Gastrocnemius medialis (tissue), 4 donors: ENCODE measurements around the gene NPY1R. TPM values are rescaled to one million over a fixed set of nuclear protein-coding genes. Genes with fewer than 3 reads are reported as not detected.
A peak's percentile ranks its signal among the peaks of the same experiment; 100 is the strongest.

ENCODE experiments used
- ATAC-seq, 2 donors: fragments of 150-250 bp; one replicate each; pipeline ENCODE4 v1.9.1; 2016
- DNase-seq, 2 donors: peaks; one replicate each; pipeline ENCODE4 v3.0.0-alpha.2; 2019
- H3K27ac ChIP-seq, 4 donors: fragments of 200-600 bp; sonication (generic); 1 replicate in 1 of 4; 2 replicates in 3 of 4; pipeline ENCODE4 v1.5.1; 2016 to 2018; ENCODE audit warnings: mild to moderate bottlenecking in 2 of 4, moderate library complexity in 1 of 4
- H3K27me3 ChIP-seq, 3 donors: fragments of 200-600 bp; sonication (generic) in 2 of 3; 1 replicate in 1 of 3; 2 replicates in 2 of 3; pipeline versions ENCODE4 v1.5.1 to v1.6.0; 2016 to 2019; ENCODE audit warnings: mild to moderate bottlenecking in 1 of 3, moderate library complexity in 1 of 3
- H3K36me3 ChIP-seq, 2 donors: fragments of 200-600 bp; sonication (generic) in 1 of 2; one replicate each; pipeline ENCODE4 v1.5.1; 2017 to 2018
- H3K4me1 ChIP-seq, 2 donors: fragments of 200-600 bp; sonication (generic) in 1 of 2; one replicate each; pipeline ENCODE4 v1.5.1; 2016 to 2017; ENCODE audit warnings: mild to moderate bottlenecking in 2 of 2
- H3K4me3 ChIP-seq, 4 donors: fragments of 200-600 bp; sonication (generic) in 3 of 4; 1 replicate in 1 of 4; 2 replicates in 3 of 4; pipeline ENCODE4 v1.5.1; 2016 to 2019; ENCODE audit warnings: mild to moderate bottlenecking in 2 of 4
- H3K9me3 ChIP-seq, 3 donors: fragments of 200-600 bp; sonication (generic) in 2 of 3; 1 replicate in 1 of 3; 2 replicates in 2 of 3; pipeline ENCODE4 v1.5.1; 2016 to 2019
- POLR2A ChIP-seq, 2 donors: fragments of 450-650 bp; IDR thresholded peaks; one replicate each; pipeline ENCODE4 v1.6.1; 2017; ENCODE audit warnings: antibody characterized with exemption in 2 of 2, mild to moderate bottlenecking in 2 of 2, moderate library complexity in 2 of 2
- in situ Hi-C, 4 donors: fragments of 200-750 bp; cut with MboI; loops; one replicate each; pipeline versions ENCODE4 v1.15.0 to v1.8.0; 2017; ENCODE audit warnings: low sequenced_read_pairs in 4 of 4
- intact Hi-C: fragments of 100-400 bp; cut with DNase I; formaldehyde crosslinking; loops from one replicate; pipeline ENCODE4 v1.15.1; 2023; ENCODE audit warnings: low total_unique reads
- total RNA-seq, 4 donors: library from RNA; depleted of rRNA; stranded (reverse); fragments of >200 nt; gene quantifications; one replicate each; pipeline versions ENCODE4 v1.1.0 to v1.2.3, GENCODE V29; 2016
- TF ChIP-seq, protein P1 (sequence below), 5 experiments: fragments of 450-650 bp in 3 of 5; fragments of 200-600 bp in 2 of 5; sonication (generic) in 2 of 5; IDR thresholded peaks in 4 of 5; conservative IDR thresholded peaks in 1 of 5; 1 replicate in 4 of 5; 2 replicates in 1 of 5; pipeline ENCODE4 v1.5.1; 2016 to 2019; ENCODE audit warnings: antibody characterized with exemption in 5 of 5, mild to moderate bottlenecking in 3 of 5, moderate library complexity in 3 of 5

Gene NPY1R
- total RNA-seq, 4 donors from 2014 or later: 0.40 to 3.1 (median 1.3) TPM

DNA sequence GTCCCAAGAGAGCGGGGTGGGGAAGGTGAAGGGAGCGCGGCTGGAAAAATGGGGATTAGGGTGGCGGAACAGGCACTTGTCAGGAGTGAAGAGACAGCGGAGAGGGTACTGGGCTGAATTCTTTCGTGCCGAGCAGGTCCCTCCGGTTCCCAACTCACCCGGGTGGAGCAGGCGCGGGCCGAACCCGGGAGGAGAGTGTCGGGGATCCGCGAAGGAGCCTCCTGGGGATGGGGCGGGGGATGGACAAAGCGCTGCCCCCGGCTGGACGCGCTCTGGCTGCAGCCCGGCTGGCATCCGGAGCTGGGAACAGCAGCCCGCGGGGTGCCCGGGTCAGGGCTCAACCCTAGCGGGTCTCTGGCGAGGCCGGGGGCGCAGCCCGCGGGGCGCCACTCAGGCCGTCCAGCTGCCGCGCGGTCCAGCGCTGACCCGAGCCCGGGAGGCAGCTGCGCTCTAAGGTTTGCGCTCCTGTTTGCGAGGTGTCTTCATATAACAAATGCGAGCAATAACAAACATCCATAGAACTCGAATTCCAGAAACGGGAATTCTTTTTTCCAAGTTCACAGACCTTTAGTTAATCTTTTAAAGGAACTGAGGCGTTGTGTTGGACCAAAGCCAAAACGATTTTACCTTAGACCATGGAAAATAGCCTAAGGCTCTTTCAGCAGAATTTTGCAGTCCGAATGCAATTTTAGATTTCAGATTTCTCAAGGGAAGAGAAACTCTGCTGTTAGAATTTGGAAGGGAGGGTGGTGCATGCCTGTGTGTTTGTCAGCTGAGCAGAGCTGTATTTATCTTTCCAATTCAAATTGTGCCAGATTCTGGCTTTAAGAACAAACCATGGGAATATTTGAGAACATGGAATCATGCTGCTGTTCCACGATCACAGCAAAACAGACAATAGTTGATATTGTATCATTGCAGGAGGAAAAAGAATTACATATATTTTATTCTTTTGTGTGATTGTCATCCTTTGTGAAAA, 12.0 kb upstream of the NPY1R start:
- TF ChIP-seq, protein P1, sequence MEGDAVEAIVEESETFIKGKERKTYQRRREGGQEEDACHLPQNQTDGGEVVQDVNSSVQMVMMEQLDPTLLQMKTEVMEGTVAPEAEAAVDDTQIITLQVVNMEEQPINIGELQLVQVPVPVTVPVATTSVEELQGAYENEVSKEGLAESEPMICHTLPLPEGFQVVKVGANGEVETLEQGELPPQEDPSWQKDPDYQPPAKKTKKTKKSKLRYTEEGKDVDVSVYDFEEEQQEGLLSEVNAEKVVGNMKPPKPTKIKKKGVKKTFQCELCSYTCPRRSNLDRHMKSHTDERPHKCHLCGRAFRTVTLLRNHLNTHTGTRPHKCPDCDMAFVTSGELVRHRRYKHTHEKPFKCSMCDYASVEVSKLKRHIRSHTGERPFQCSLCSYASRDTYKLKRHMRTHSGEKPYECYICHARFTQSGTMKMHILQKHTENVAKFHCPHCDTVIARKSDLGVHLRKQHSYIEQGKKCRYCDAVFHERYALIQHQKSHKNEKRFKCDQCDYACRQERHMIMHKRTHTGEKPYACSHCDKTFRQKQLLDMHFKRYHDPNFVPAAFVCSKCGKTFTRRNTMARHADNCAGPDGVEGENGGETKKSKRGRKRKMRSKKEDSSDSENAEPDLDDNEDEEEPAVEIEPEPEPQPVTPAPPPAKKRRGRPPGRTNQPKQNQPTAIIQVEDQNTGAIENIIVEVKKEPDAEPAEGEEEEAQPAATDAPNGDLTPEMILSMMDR (IDR thresholded peaks at IDR 0.05 in 4 of 5, conservative IDR thresholded peaks at IDR 0.05 in 1 of 5): no peak
- TF ChIP-seq POLR2A (IDR thresholded peaks at IDR 0.05): no peak
- in situ Hi-C loops: loop anchor here in 3 of 4 donors (25.0 kb wide), 2 partner anchors 232 to 857 kb away; no protein-coding TSS in a partner anchor
- H3K9me3 ChIP-seq: no peaks in the 10 kb centered on the region
- H3K36me3 ChIP-seq: no peaks in the 10 kb centered on the region
- ATAC-seq (no peak), DNase-seq (no peak)
- H3K27me3 ChIP-seq: peaks cover 21 to 47% (median 25%) of the 10 kb centered on the region in 3 donors
- H3K4me3 ChIP-seq: peak overlapping the region; percentile 39 to 51 (median 45)
- peak overlapping the region in 2 of 4 donors; percentile 46 to 48 for H3K27ac ChIP-seq
- intact Hi-C loops: no loop called here
- peaks cover 5 to 6% of the 10 kb centered on the region in 2 donors for H3K4me1 ChIP-seq

DNA sequence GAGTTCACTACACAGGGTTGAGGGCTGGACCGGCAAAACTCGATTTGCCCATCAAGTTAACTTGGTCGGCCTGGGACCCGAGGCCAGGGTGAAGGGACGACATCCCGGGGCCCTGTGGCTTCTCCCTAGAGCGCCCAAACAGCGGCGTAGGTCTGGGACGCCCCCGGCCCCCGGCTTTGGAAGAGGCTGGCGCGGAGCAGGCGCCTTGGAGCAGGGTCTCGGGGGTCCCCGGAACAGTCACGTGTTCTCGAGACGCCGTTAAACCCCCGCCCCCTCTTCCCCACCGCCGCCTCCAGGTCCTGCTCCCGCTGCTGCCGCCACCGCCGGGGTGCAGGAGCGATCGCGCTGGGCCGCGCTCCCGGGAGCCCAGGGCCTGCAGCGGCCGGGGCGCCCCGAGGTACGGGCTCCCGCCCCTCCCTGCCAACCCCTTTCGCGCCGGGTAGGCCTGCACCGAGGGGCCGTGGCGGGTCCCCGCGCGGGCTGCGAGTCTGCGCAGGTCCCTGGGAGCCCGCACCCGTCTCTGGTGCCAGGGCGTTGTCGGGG, 11.3 kb upstream of the NPY1R start, which contains the start of gene NPY5R:
NPY5R (plus strand) TSS at position 289 of the 543 bp plus-strand sequence. CDS start 6,382 bp downstream, outside the sequence.
- peaks cover 5 to 6% of the 10 kb centered on the region in 2 donors for H3K4me1 ChIP-seq
- H3K4me3 ChIP-seq: peak within 1 kb of the TSS; percentile 39 to 51 (median 45)
- ATAC-seq (no peak), DNase-seq (no peak)
- in situ Hi-C loops: loop anchor here in 3 of 4 donors (25.0 kb wide), 2 partner anchors 231 to 856 kb away; no protein-coding TSS in a partner anchor
- intact Hi-C loops: no loop called here
- H3K9me3 ChIP-seq: no peaks in the 10 kb centered on the region
- TF ChIP-seq, protein P1 (IDR thresholded peaks at IDR 0.05 in 4 of 5, conservative IDR thresholded peaks at IDR 0.05 in 1 of 5): no peak
- no peak for TF ChIP-seq POLR2A (IDR thresholded peaks at IDR 0.05)
- peak within 1 kb of the TSS in 2 of 4 donors; percentile 46 to 48 for H3K27ac ChIP-seq
- H3K36me3 ChIP-seq: no peaks in the 10 kb centered on the region
- H3K27me3 ChIP-seq: peaks cover 21 to 43% (median 25%) of the 10 kb centered on the region in 3 donors

DNA sequence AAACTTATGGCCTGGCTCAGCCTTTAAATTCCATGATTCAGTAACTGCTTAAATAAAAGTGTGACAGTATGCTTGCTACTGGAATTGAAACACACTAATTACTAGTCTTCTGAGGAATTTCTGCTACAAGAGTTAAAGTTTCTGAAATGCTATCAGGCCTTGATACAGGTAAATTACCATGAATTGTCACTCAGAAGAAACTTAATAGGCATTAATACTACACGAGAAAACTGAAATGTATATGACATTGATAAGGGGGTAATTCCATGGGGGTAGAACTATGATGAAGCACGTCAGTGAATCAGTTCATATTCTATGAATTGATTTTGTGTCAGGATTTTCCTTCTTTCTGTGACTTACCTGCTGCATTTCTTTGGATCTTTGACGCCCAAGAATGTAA, 3.0 kb upstream of the NPY1R start:
- H3K27me3 ChIP-seq: peaks cover 0 to 7% (median 6%) of the 10 kb centered on the region in 3 donors
- DNase-seq (no peak), ATAC-seq (no peak)
- no peak overlapping the region for H3K4me3 ChIP-seq
- H3K9me3 ChIP-seq: no peaks in the 10 kb centered on the region
- no peak for TF ChIP-seq POLR2A (IDR thresholded peaks at IDR 0.05)
- TF ChIP-seq, protein P1 (IDR thresholded peaks at IDR 0.05 in 4 of 5, conservative IDR thresholded peaks at IDR 0.05 in 1 of 5): no peak
- H3K36me3 ChIP-seq: no peaks in the 10 kb centered on the region
- intact Hi-C loops: no loop called here
- no peak overlapping the region for H3K27ac ChIP-seq
- in situ Hi-C loops: loop anchor here (10.0 to 25.0 kb wide), 4 partner anchors 223 to 848 kb away; no protein-coding TSS in a partner anchor
- peaks cover 5 to 14% of the 10 kb centered on the region in 2 donors for H3K4me1 ChIP-seq

DNA sequence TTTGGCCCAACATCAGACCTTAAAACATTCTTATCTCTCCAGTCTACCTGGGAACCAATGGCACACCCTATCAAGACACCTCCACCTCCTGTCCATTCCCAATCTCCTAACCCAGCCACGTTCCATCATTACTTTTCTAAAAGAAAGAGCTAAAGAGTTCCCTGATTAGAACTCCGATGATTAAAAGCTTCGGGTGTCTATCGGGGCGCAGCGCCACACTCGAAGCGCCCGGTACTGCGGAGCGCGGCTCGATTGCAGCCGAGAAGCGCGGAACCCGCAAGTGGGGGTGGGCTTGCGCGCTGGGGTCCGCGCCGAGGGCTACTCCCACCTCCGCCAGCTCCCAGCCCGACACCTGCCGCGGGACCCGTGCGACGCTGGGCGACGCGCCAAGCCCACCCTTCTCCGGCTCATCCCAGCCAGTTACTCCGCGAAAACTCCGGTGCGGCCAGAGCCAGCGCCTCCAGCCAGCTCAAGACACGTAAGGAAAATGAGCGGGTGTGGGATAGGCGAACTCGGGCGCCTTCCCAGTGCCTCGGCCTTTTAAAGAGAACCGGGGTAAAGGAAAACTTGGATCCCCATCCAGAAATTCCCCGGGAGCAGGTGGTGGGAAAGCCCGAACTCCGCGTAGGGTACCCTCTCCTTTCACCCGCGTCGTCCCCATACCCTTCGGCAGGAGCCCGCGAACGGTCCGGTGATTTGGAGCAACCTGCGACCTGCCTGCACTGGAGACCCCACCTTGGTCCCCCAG, 593 bp downstream of the NPY1R start:
- intact Hi-C loops: loop anchor here (1.0 to 5.0 kb wide), 3 partner anchors 225 to 834 kb away; no protein-coding TSS in a partner anchor
- ATAC-seq (peak; percentile 17 to 43), DNase-seq (no peak)
- Histone ChIP-seq H3K36me3 (no peaks in the 10 kb centered on the region), H3K27me3 (peaks cover 0 to 7% (median 6%) of the 10 kb centered on the region in 3 donors), H3K4me1 (peaks cover 5 to 14% of the 10 kb centered on the region in 2 donors), H3K4me3 (peak overlapping the region; percentile 55 to 91 (median 68)), H3K27ac (peak overlapping the region in 1 of 4 donors; percentile 17), H3K9me3 (no peaks in the 10 kb centered on the region)
- no peak for TF ChIP-seq POLR2A (IDR thresholded peaks at IDR 0.05)
- TF ChIP-seq, protein P1 (IDR thresholded peaks at IDR 0.05 in 4 of 5, conservative IDR thresholded peaks at IDR 0.05 in 1 of 5): peak in 1 of 5 experiments; percentile 23
- in situ Hi-C loops: loop anchor here (10.0 to 25.0 kb wide), 4 partner anchors 220 to 845 kb away; no protein-coding TSS in a partner anchor
